IPS-NIHi7 (cell line): Measurements from ENCODE around the gene RET.

Experiments used
- DNase-seq: peaks from one replicate; pipeline ENCODE4 v3.0.0; 2012; ENCODE audit warnings: mixed read lengths; ENCODE audit errors: extremely low spot score

RET gene

DNA sequence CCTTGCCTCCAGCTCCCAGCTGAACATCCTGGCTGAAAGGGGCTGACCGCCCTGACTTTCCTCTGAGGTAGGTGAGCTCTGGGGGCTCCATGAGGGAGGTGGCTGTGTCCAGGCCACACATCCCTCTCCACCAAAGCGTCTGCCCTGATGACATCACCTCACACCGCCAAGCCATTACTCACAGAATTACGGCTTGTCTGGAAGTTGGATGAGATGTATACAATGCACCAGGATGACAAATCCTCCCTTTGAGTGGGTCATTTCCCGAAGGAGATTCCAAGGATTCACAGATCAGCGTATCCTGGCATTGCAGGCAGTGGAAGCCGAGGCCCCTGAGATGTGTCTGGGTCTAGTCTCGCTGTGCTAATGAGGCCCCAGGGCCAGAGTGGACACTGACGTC lies 15.1 kb upstream of the RET start:
- DNase-seq: no peak

DNA sequence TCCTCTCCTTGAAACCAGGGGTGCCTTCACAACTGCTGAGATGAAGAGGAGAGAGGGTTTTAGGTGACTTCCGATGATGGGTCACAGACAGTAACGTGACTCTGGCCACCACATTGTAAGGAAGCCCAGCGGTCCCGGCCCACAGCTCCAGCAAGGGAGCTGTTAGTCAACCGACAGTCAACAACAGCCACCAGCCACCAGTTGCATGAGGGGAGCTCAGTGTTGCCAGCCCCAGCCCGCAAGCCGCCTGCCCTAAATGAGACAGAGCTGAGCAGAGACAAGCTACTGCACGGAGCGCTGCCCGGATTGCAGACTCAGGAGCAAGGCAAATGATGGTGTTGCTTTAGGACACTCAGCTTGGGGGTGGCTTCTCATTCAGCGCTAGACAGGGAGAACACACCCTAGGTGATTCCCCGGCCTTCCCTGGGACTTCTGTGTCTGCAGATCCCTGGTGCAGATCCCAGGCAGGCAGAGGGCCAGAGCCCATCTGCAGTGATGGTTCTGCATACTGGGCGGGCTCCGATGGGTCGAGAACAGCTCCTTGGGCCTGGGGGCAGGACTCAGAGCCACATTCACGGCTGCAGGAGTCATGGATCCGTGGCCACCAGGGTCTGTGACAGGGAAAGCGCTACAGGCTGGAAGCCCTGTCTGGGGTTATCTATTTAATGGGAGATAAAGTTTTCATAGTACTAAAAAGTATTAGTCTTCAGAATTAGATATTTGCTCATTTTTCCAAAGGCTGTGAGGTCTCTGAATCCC lies 14.3 kb upstream of the RET start:
- no peak for DNase-seq

DNA sequence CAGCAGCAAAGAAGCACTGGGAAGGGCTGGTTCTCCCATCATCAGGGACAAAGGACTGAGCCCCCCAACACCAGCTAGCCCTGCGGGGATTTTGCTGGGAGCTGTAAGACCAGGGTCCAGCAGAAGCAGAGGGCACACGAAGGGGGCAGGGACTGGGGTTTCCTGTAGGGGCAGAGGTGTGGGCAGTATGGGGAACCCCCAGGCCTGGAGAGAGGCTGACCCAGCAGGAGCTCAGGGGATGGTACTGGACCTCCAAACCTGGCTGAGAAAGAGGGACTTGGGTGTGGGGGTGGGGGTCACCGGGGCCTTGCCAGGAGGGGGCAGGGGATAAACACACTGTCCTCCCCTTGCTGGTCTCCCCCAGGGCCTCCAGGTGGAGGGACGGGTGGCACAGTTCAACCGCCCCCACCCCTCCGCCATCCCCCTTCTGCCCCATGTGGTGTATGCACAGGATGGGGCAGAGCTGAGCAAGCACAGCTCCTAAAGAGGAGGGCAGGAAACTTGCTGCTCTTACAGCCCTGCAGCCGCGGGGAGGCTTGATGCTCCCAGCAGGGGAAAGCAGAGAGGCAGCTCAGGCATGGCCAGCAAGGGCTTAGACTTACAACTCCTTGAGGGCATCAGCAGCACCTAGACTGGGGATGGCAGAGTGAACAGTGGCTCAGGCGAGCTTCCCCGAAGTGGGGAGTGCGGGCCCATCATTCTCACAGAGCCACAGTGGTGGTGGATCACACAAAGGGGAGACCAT lies 12.4 kb upstream of the RET start:
- DNase-seq: peak; percentile 46

DNA sequence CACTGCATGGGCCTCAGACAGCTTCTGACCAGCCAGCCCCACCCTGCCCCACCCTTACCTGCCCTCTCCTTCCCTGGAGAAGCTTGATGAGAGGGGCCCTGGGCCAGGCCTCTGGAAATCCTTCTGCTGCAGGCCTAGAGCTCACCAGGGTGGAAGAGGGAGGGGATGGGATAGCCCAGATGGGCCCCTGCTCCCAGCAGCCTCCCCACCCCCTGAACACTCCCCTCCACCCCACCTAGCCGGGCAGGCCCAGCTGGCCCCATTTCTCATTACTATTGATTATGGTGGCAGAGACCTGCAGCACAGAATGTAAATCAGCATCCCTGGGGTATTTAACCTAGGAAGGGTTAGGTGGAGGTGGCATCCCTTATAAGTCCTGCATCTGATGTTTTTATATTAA lies 11.6 kb upstream of the RET start:
- no peak for DNase-seq

DNA sequence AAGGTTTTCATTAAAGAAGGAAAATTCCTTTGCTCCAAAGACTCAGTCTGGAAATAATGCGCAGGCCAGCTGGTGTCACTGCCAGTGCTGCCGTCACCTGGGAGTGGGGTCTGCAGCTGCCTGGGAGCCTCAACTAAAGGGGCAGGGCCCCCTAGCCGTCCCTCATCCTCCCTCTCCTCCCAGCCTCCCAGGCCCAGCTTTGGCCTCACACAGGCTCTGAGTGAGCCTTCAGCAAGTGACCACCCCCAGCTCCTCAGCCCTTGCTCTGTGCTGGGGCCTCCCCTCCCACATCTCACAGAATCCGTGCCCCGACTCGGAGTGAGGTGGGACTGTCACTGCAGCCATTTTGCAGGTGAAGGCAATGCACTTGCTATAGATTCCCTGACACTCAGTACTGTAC lies 11.1 kb upstream of the RET start:
- DNase-seq: no peak

DNA sequence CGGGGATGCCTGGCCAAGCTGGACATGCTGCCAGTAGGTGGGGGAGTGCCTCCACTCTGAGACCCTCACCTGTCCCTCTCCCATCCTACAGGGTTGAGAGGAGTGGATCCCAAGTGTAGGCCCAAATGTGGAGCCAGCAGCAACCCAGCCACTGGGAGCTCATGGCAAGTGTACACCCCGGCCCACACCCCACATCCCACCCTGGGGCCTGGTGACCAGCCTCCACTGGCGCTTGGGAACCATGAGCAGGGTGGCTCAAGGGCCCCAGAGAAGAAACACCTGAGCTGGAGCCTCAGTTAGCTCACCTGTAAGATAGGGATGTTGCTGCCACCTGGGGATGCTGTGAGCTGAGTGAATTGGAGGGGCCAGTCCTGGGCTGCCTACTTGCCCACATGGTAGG lies 10.4 kb upstream of the RET start:
- DNase-seq: no peak

DNA sequence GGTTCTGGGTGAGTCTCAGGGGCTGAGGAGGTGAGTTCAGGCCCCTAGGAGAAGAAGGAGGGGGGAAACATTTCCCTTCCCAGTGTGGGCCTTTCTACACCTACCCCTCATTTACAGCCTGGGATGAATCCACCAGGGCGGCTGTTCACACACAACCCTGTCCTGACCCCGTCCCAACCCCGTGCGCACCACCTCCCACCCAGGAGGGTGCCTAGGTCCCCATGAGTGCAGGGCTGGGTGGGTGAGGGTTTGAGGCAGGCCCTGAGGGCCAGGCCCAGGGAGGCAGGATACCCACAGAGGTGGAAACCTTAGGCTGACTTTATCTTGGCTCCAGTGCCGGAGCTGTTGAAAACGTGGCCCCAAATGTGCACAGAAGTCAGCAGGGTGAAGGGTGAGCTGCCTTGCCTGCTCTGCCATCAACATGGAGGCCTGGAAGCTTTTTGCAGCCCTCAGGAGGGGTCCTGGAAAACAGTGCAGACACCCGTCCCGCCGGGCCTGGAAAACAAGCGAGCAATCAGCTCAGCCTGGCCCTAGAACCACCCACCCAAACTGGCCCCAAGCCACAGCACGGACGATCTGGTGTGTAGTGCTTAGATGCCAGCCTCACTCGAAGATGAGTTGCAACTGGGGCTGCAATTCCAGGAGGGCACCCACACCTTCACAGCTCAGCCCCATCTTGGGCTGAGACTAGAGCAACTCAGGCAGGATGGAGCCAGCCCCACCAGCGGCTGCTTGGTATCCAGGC lies 9.3 kb upstream of the RET start:
- DNase-seq: no peak

DNA sequence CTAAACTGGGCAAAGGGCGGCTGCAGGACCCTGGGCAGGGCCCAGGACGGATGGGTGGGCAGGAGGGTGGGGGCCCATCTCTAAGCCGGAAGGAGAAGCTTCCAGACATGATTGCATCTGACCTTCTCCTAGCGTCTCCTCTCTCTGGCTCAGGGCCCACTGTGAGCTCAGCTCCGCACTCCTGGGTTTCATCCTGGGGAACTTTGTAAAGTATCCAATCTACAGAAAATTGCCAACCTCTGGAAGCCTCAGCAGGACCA lies 8.8 kb upstream of the RET start:
- DNase-seq: no peak

DNA sequence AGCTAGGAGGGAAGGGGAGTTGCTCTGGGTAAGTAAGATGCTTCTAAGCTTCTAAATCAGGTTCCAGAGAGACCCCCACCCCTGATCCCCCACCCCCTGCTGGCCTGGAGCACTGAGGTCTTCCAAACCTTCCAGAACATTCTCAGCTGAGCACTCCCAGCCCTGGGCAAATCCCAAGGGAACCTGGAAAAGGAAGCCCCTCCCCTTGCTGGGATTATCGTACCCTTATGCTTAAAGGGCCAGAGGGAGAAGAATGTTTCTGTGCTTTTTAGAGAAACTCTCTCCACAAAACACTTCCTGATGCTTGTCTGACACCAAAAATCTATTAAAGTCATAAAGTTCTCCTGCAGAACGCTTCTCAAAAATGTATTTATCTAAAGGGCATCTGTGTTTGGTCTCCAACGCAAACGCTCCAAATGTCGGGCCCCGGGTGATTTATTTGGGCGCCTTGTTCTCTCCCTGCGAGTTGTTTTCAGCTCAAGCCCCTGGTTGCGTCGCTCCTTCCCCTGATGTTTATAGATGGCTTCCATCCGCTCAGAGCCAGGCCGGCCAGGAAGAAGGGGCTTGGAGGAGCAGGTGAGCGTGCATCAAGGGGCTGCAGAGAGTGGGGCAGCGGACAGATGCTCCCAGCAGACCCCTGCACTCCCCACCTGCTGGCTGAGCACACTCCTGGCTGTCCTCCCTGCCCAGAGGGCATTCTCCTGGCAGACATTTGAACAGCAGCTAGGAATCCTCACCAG lies 8.2 kb upstream of the RET start:
- no peak for DNase-seq

DNA sequence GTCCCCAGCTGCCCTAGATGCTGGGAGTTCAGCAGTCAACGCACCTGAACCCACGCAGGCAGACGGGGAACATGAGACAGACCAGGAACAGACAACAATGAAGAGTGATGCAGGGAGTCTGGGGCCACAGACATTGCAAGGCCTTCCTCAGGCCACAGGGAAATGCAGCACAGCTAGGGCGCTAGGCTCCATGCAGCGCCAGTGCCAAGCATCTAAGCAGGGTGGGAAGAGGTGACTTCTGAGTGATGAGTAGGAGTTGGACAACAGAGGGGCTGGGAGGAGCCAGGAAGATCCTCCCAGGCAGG lies 7.7 kb upstream of the RET start:
- no peak for DNase-seq

DNA sequence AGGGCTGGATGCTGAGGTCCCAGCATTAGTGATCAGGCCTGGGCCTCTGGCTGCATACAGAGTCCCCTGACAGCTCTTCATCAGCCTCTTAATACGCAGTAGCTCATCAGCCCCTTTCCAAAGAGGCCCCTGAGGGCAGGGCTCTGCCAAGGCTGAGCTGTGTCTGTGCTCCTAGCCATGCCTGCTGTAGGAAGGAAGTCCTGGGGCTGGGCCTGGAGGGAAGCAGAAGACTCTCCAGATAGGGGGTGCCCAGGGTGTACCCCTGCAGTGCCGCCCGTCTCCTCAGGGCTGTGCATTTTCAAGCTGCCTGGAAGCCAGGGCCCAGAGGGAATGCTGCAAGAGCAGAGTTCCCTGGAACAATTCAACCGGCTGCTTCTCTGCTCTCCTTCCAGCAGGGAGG lies 7.3 kb upstream of the RET start:
- DNase-seq: no peak

DNA sequence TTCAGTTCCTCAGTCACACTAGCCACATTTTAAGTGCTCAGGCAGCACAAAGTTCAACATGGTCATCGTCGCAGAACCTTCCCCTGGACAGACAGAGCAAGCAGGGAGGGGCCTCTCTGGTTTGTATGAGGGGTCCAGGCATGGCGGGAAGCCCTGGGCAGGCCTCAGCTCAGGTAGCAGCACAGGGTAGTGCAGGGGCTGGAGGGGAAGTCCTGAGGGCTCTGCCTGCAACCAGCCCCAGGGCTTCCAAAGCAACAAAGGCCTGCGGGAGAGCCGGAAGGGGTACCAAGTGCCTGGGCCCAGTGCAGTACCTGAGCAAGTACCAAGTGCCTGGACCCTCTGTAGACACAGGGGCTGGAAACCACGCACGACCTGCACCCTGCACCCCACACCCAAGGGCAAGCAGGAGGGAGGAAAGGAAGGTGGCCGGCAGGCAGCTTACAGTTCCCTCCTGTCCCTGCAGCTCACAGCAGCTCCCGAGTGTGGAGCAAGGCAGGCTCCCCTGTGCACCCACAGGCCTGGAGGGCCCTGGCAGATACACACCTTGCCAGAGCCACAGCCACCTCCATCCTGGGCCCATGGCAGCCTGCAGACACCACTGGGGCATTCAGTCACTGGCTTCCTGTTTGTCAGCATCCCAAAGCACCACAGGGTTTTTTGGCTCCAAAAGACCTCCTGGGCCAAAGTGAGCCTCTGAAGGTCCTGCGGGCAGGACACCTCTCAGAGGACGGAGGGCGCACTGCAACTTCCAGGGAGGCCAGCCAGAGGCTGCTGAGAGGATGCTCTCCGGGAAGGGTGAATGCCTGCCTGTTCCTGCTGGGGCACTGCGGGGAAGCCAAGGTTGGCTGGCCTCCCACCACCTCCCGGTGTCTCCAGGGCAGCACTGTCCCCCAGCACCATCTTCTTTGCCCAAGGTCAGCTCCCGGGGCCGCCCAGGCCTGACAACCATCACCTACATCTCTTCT lies 6.5 kb upstream of the RET start:
- DNase-seq: peak; percentile 51

DNA sequence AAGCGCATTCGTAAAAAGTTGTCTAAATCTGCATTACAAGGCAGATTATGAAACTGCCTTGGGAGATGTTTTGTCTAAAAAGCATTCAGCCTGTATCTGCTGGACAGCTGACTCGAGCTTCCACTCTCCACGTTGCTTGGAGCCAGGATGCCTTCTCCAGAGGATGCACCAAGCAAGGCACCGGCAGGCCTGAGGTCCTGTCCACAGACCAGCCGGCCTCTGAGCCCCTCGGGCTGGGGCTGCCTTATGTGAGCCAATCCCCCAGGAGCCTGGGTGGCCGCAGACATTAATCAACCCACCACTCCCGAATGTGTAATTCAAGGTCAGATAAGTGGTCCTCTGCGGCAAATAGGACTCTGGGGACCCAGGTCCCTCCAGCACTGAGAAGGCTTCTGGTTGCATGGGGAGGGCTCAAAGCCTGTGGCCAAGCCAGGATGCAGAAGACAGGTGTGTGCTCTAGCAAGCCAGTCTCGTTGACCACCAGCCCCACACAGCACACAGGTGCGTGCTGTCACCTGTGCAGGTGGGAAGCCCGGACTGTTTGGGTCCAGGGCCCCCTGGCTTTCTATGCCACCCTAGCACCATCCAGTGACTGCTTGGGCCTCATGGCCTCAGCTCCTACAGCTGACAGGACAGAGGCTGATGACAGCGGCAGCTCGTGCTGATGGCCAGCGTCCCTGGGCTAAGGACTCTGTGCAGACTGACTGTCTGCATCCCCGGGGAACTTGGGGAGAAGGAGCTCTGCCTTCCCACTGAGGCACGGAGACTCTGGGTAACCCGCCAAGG lies 4.8 kb upstream of the RET start:
- DNase-seq: no peak

DNA sequence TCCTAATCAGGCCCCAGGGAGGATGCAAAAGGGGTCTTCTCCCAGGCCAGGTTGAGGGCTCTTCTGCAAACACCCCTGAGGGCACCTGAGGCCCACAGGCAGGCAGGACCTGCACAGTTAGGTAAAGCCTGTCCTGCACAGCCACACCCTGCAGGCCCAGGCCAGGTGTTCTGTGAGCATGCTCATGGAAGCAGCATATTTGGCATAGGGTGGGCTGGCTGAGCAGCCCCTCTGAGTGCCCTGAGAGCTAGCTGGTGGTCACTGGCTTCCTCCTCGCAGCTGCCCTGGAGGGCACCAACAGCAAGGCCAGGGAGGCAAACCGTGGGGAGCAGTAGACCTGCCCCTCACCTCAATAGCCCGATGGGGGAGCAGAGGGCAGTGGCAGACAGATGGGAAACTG lies 3.7 kb upstream of the RET start:
- DNase-seq: no peak

DNA sequence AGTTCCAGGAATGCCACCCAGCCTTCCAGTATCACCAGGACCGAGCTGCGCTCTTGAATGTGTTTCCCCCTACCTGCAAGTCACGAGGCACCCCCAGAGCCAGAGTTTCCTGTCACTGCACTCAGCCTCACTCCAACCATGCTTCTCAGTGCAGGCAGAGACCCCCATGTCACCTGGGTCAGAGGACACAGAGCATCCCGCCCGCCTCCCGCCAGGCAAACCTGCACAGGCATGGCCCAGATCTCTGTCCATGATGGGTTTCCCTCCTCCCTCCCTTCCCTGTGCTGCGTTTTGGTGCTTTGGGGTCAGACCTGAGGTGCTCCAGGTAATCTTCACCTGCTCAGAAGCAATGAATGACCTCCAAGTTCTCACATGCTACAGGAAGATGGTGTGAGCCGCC lies 3.1 kb upstream of the RET start:
- DNase-seq: no peak

DNA sequence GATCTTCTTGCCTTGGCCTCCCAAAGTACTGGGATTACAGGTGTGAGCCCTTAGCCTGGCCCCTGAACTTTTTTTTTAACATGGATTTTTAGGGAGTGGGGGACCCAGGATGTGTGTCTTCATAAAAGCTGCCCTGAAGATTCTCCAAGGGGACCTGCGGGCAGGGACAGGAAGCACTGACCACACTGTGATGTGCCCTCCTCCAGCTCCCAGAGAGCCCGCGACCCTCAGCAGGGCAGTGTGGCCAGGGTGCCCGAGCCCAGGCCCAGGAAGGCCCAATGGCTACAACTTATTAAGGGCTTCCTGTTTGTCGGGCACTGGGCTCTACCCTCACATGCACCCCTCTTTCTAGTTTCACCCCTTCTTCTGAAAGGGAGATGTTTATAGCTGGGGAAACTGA lies 2.5 kb upstream of the RET start:
- DNase-seq: no peak

DNA sequence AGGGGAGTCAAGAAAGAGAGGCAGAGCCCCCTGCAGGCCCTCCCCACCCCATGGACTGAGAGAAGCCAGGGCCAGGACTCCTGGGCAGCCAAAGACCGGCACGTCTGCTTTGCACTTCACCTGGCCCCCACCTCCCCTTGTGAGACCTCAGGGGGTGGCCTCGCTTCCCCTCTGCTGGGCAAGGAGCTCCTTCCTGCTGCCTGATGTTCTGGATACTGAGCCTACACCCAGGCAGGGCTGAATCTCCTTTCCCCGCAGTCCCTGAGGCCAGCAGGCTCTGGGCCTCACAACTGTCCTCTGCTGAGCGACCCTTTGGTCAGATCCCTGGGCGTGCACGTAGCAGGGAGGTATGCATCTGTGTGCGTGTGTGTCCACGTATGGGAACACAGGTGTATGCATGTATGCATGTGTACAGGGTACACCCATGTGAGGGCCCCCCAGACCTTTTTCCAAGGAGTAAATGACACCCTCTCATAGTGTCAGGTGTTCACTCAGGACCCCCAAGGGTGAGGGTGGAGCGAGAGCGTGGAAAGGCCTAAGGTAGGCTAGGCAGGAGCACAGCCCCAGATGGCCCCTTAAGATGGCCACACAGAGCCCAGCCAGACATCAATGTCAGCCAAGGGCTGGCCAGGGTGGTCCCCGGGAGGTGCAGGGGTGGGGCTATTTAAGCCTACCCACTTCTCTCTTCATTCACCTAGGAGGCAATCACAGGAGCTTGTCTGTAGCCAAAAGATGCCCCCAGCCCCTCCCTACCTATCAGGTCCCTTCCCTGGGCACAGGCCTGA lies 1.9 kb upstream of the RET start:
- DNase-seq: no peak

DNA sequence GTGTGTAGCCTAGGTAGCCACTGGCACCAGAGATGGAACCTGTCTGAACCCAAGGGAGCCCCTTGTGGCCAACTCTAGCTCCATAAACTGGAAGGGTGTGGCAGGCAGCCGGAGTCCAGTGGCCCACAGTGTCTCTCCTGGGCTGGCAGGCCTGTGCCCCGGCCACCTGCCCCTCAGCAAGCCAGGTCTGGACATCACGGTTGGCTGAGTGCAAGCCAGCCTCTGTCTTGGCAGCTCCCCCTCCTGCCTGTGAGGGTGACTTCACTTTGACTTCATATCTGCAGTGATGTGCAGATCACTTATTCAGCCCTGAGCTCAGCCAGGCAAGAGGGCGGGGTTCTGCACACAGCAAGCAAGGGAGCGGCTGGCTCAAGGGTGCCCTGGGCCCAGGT lies 1.3 kb upstream of the RET start:
- DNase-seq: no peak

DNA sequence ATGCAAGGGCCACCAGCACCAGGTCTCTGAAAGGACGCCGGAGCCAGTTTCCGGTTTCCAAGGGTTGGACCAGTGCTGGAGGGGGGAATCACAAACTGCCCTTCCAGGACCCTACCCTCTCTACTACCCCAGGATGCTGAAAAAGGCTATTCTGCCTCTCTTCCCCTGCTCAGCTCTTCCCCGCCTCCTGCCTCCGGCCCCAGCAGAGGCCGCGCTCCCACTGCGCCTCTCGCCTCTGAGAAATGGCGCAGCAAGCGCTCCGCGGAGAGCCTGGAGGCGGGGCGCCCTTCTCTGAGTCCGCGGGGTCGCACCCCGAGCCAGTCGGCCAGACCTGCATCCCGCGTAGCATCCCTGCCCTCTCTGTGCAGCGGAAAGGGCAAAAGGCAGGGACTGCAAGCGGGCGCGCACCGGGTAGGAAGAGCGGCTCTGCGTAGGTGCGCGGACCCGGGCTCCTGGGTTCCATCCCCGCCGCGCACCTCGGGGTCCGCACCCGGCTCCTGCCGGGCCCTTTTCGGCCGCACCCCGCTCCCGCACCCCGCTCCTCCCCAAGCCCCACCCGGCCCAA lies 476 bp upstream of the RET start:
- peak; percentile 65 for DNase-seq
